Endothelial cell of umbilical vein (primary cell): ENCODE results near the gene ANKRD61. TPM values are rescaled to one million over a fixed set of nuclear protein-coding genes. Genes with fewer than 3 reads are reported as not detected.

Experiments used
- BruUV-seq: library from RNA; stranded (reverse); fragments of 400-500 nt; replicated peaks from 2 replicates; lab custom pipeline; 2021; lab: Mats Ljungman, UMichigan
- CTCF ChIA-PET: fragments of 300-600, 350-600 bp; sonication (Branson Sonifier 250); formaldehyde crosslinking; loops from one replicate; lab custom pipeline; 2021; ENCODE audit warnings: antibody characterized with exemption, inconsistent platforms; lab: Charles Lee
- POLR2A ChIA-PET: fragments of 300-600, 350-600 bp; sonication (Branson Sonifier 250); formaldehyde crosslinking; loops from one replicate; lab custom pipeline; 2021; ENCODE audit warnings: antibody characterized with exemption, inconsistent platforms; lab: Charles Lee
- DNase-seq: peaks from one replicate; pipeline ENCODE4 v3.0.0-alpha.2; 2011; ENCODE audit warnings: low read depth, low spot score
- FAIRE-seq: peaks from 2 replicates; lab custom pipeline; 2011; peaks lifted over from hg19 to GRCh38; lab: Jason Lieb, UNC
- H2AFZ ChIP-seq: 2 replicates; pipeline ENCODE4 v1.6.0; 2012; ENCODE audit warnings: low read depth, low read length, control low read depth, inconsistent platforms
- H3K27ac ChIP-seq: 2 replicates; pipeline ENCODE4 v1.5.1; 2011; ENCODE audit warnings: low read depth, mild to moderate bottlenecking, control low read depth, low read length, moderate library complexity; ENCODE audit not compliant: insufficient read depth
- H3K27me3 ChIP-seq, 2 experiments: 2 replicates each; pipeline versions ENCODE4 v1.6.0 to v1.6.1; 2011; ENCODE audit warnings: low read length in 2 of 2, mixed read lengths in 1 of 2; ENCODE audit not compliant: control insufficient read depth in 2 of 2, insufficient read depth in 2 of 2
- H3K36me3 ChIP-seq, 2 experiments: 2 replicates in 1 of 2; 3 replicates in 1 of 2; pipeline ENCODE4 v1.5.1; 2011; ENCODE audit warnings: low read length in 2 of 2, mild to moderate bottlenecking in 1 of 2, moderate library complexity in 1 of 2; ENCODE audit not compliant: control insufficient read depth in 2 of 2, insufficient read depth in 2 of 2; ENCODE audit errors: extremely low read depth in 1 of 2
- H3K4me1 ChIP-seq: 3 replicates; pipeline ENCODE4 v1.5.1; 2011; ENCODE audit warnings: mild to moderate bottlenecking, low read length; ENCODE audit not compliant: control insufficient read depth, insufficient read depth; ENCODE audit errors: extremely low read depth
- H3K4me2 ChIP-seq: 2 replicates; pipeline ENCODE4 v1.6.1; 2011; ENCODE audit warnings: low read length, control low read depth, mixed read lengths; ENCODE audit not compliant: insufficient read depth
- H3K4me3 ChIP-seq, 3 experiments: fragments of 200-600 bp in 1 of 3; sonication (generic), shearing (Covaris generic) in 1 of 3; replicated peaks in 1 of 3; 2 replicates each; pipeline ENCODE4 v1.5.1; 2011 to 2016; ENCODE audit warnings: control low read depth in 3 of 3, low read length in 3 of 3, mild to moderate bottlenecking in 2 of 3, inconsistent platforms in 1 of 3, low read depth in 1 of 3, moderate library complexity in 1 of 3; ENCODE audit not compliant: insufficient read depth in 1 of 3
- H3K79me2 ChIP-seq: 2 replicates; pipeline ENCODE4 v1.6.0; 2012; ENCODE audit warnings: low read length, inconsistent platforms; ENCODE audit not compliant: control insufficient read depth, insufficient read depth
- H3K9ac ChIP-seq: replicated peaks from 2 replicates; pipeline ENCODE3; 2011; ENCODE audit warnings: low read length, control low read depth; ENCODE audit not compliant: insufficient read depth; ENCODE audit errors: extremely low read depth
- H3K9me1 ChIP-seq: replicated peaks from 3 replicates; pipeline ENCODE4 v1.6.0; 2011; ENCODE audit warnings: mild to moderate bottlenecking, low read length; ENCODE audit not compliant: control insufficient read depth, insufficient read depth; ENCODE audit errors: extremely low read depth
- H3K9me3 ChIP-seq: replicated peaks from 2 replicates; pipeline ENCODE4 v1.5.1; 2012; ENCODE audit warnings: low read length, inconsistent platforms; ENCODE audit not compliant: control insufficient read depth, insufficient read depth
- H4K20me1 ChIP-seq: replicated peaks from 2 replicates; pipeline ENCODE3; 2011; ENCODE audit warnings: mild to moderate bottlenecking, low read length; ENCODE audit not compliant: control insufficient read depth, insufficient read depth; ENCODE audit errors: extremely low read depth
- CTCF ChIP-seq, 2 donors: IDR thresholded peaks; 1 replicate in 1 of 2; 2 replicates in 1 of 2; pipeline ENCODE4 v1.5.1; 2011; ENCODE audit warnings: low read length in 2 of 2, mild to moderate bottlenecking in 2 of 2, moderate library complexity in 2 of 2, control low read depth in 1 of 2, inconsistent platforms in 1 of 2, low read depth in 1 of 2; ENCODE audit not compliant: insufficient read depth in 1 of 2; ENCODE audit errors: extremely low read depth in 1 of 2
- EZH2 ChIP-seq: IDR thresholded peaks from 2 replicates; pipeline ENCODE4 v1.6.1; 2012; ENCODE audit warnings: borderline replicate concordance, low read depth, mild to moderate bottlenecking, moderate library complexity, low read length, inconsistent platforms; ENCODE audit not compliant: severe bottlenecking
- FOS ChIP-seq: IDR thresholded peaks from 2 replicates; pipeline ENCODE4 v1.6.1; 2011; ENCODE audit warnings: mild to moderate bottlenecking, low read length, moderate library complexity, borderline replicate concordance; ENCODE audit not compliant: insufficient read depth
- GATA2 ChIP-seq: IDR thresholded peaks from 2 replicates; pipeline ENCODE4 v1.7.0; 2011; ENCODE audit warnings: low read depth, mild to moderate bottlenecking, moderate library complexity, mixed read lengths, low read length; ENCODE audit not compliant: insufficient read length, insufficient read depth
- JUN ChIP-seq: IDR thresholded peaks from 2 replicates; pipeline ENCODE4 v1.6.1; 2011; ENCODE audit warnings: borderline replicate concordance, low read depth; ENCODE audit not compliant: insufficient read length, insufficient read depth
- MAX ChIP-seq: IDR thresholded peaks from 2 replicates; pipeline ENCODE4 v1.6.1; 2011; ENCODE audit not compliant: insufficient read depth, insufficient read length
- MYC ChIP-seq: IDR thresholded peaks from one replicate; pipeline ENCODE4 v1.6.1; 2011; ENCODE audit warnings: mild to moderate bottlenecking, low read depth, low read length
- POLR2A ChIP-seq: IDR thresholded peaks from 2 replicates; pipeline ENCODE4 v1.6.1; 2012; ENCODE audit warnings: low read depth, mild to moderate bottlenecking, control low read depth, low read length
- POLR2AphosphoS5 ChIP-seq: IDR thresholded peaks from 2 replicates; pipeline ENCODE4 v1.6.1; 2012; ENCODE audit warnings: low read depth, mild to moderate bottlenecking, control low read depth, low read length, moderate library complexity; ENCODE audit not compliant: insufficient read depth
- dilution Hi-C: fragments of 300-500 bp; cut with MboI; formaldehyde crosslinking; loops from one replicate; pipeline ENCODE4 v1.15.0; 2019; ENCODE audit warnings: low sequenced_read_pairs; ENCODE audit not compliant: extremely low pct_ligation_motif_present
- intact Hi-C: fragments of 100-400 bp; cut with micrococcal nuclease; formaldehyde crosslinking; loops from one replicate; pipeline ENCODE4 v1.10.0; 2022
- polyA plus RNA-seq, 4 experiments: library from polyadenylated mRNA; depleted of rRNA in 3 of 4; stranded (reverse) in 3 of 4; unstranded in 1 of 4; fragments of >200 nt; gene quantifications; 2 replicates each; pipeline versions ENCODE4 v1.2.1 to v1.2.3, GENCODE V29; 2011 to 2012; ENCODE audit warnings: missing spikeins in 1 of 4
- total RNA-seq: library from RNA; stranded (reverse); gene quantifications from 2 replicates; pipeline ENCODE4 v1.2.3, GENCODE V29; 2021

The ANKRD61 gene
- total and polyA plus RNA-seq, 2 donors (not counting 3 experiments of a cell fraction or from before 2014, with no cell fraction given), result 0.18 to 0.53 TPM

GRCh38 chr7:6071406-6071805 lies 40.2 kb downstream of the ANKRD61 start:
- Histone ChIP-seq H3K27ac (no peak overlapping the region), H2AFZ (no peak overlapping the region), H3K4me3 (no peak overlapping the region), H4K20me1 (no peaks in the 10 kb centered on the region), H3K27me3 (no peaks in the 10 kb centered on the region), H3K9me1 (no peaks in the 10 kb centered on the region), H3K9me3 (no peaks in the 10 kb centered on the region), H3K9ac (no peak overlapping the region), H3K4me1 (no peaks in the 10 kb centered on the region), H3K4me2 (no peak overlapping the region), H3K36me3 (no peaks in the 10 kb centered on the region), H3K79me2 (no peaks in the 10 kb centered on the region)
- FAIRE-seq (no peak), DNase-seq (no peak)
- dilution Hi-C loops, result no loop called here
- TF ChIP-seq CTCF (IDR thresholded peaks at IDR 0.05; ENCODE audit: extremely low read depth in 1 of 2, insufficient read depth in 1 of 2, low read depth in 1 of 2, low read length in 2 of 2) (no peak), MYC (no peak), MAX (no peak), GATA2 (no peak), EZH2 (no peak), FOS (no peak), POLR2AphosphoS5 (no peak), JUN (no peak), POLR2A (no peak)
- intact Hi-C loops, result no loop called here
- ChIA-PET POLR2A (no interaction called here), CTCF (interaction anchor here (0.9 kb wide), 1 partner anchor 11 kb away, joined by 3 read pairs; no protein-coding TSS in a partner anchor)
- BruUV-seq, result no TSS peak
